Daoy (cell line): ENCODE measurements around the gene DRD5. TPM values are rescaled to one million over a fixed set of nuclear protein-coding genes. Genes with fewer than 3 reads are reported as not detected.

Experiments
- DNase-seq: peaks from one replicate; pipeline ENCODE4 v3.0.0-alpha.2; 2015; ENCODE audit warnings: low read depth
- total RNA-seq: library from RNA; depleted of rRNA; stranded (reverse); fragments of >200 nt; shearing (Covaris generic); gene quantifications from 2 replicates; pipeline ENCODE4 v1.2.3, GENCODE V29; 2014; rRNA removed

DRD5 gene
- total RNA-seq, 1 experiment from 2014 or later: not detected

DNA sequence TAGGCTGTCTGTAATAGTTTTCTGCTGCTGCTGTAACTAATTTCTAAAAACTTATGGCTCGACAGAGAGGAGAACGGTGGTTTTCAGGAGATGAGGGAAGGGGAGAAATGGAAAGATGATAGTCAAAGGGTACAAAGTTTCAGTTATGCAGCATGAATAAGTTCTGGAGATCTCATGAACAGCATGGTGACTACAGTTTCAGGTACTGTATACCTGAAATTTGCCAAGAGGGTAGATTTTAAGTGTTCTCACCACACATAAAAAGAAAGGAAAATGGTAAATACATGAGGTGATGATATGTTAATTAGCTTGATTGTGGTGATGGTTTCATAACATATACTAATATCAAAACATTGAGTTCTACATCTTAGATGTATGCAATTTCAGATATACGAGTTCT is 34.9 kb downstream of the DRD5 start:
- no peak for DNase-seq

GRCh38 chr4:9820343-9820742 is 38.9 kb downstream of the DRD5 start:
- no peak for DNase-seq

- no peak for DNase-seq
These were observed 43.6 kb downstream of the DRD5 start for GRCh38 chr4:9825049-9825448.

- no peak for DNase-seq
These were observed 45.1 kb downstream of the DRD5 start for GRCh38 chr4:9826551-9826950.

DNA sequence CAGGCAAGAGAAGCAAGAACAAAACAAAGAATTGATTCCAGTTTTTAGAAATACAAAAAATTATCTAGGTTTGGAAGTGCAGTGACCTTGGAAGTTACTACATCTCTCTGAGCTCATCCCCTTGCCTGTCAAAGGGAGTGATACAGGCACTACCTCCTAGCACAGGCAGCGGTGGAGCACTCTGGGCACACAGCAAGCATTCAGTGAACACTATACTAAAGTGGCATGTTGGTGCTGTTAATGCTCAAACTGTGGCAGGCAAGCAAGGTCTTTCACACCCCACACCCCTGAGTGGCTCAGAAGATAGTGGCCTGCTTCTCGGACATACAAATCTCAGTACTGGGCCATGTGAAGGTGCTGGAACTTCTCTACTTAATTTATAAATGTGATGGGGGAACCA is 51.2 kb downstream of the DRD5 start:
- DNase-seq: no peak

DNA sequence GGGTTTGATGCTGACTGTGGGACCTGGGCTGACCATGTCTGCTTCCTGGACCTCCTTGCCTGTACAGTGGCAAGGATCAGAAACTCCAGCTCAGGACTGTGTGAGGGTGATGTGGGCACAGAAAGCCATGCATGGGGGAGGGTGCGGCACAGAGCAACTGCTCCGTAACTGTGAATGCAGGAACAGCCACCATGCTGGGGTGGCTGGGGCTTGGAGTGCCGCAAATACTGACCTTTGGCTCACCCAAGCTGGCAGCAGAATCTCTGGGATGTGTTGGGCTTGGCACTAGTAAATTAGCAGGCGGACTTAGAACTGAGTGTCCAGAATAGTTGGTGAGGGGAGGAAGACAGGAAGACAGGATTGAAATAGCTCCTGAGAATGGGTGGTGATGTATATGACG is 52.0 kb downstream of the DRD5 start:
- DNase-seq: no peak

Other genes starting within 250 kb of the DRD5 start
- gene SLC2A9, start 239.9 kb downstream of the DRD5 start, total RNA-seq: 1.2 TPM in 1 of 2 replicates, not detected in the other